Placental pericyte (primary cell): ENCODE data around the gene AAGAB. TPM values are rescaled to one million over a fixed set of nuclear protein-coding genes. Genes with fewer than 3 reads are reported as not detected.

ENCODE experiments used
- total RNA-seq: library from RNA; depleted of rRNA; stranded (reverse); fragments of >200 nt; gene quantifications from 2 replicates; pipeline ENCODE4 v1.2.3, GENCODE V29; 2012

The AAGAB gene
- 42.8 and 61.7 TPM in 2 replicates for total RNA-seq

GRCh38 chr15:67254238-67255175 lies at the start of gene AAGAB, which contains the start of gene IQCH:
Gene AAGAB (minus strand): TSS chr15:67254661. CDS start chr15:67254631, 30 bp downstream.
Gene IQCH (plus strand): TSS chr15:67254786. CDS start chr15:67254897, 111 bp downstream.

Other genes starting within 250 kb of the AAGAB start
- gene SMAD3, start 189.1 kb downstream of the AAGAB start, total RNA-seq: 70.0 and 94.9 TPM in 2 replicates
- gene IQCH, start 125 bp upstream of the AAGAB start, total RNA-seq: 1.5 and 1.9 TPM in 2 replicates